Fibroblast of lung (primary cell): Measurements from ENCODE around the gene KRT85.

ENCODE experiments used
- CTCF ChIP-seq, 2 donors: IDR thresholded peaks in 1 of 2; conservative IDR thresholded peaks in 1 of 2; 1 replicate in 1 of 2; 2 replicates in 1 of 2; pipeline ENCODE4 v1.5.1; 2011 to 2012; ENCODE audit warnings: low read length in 2 of 2, control low read depth in 1 of 2, inconsistent platforms in 1 of 2, low read depth in 1 of 2, mild to moderate bottlenecking in 1 of 2
- EZH2 ChIP-seq: IDR thresholded peaks from 2 replicates; pipeline ENCODE4 v1.5.1; 2012; ENCODE audit warnings: low read length, control low read depth, mild to moderate bottlenecking; ENCODE audit errors: missing control alignments

- TF ChIP-seq CTCF (conservative IDR thresholded peaks at IDR 0.05 in 1 of 2, IDR thresholded peaks at IDR 0.05 in 1 of 2; ENCODE audit: low read depth in 1 of 2, low read length in 2 of 2): no peak
- no peak for TF ChIP-seq EZH2
These were observed 53.4 kb downstream of the KRT85 start for GRCh38 chr12:52313926-52314325.
